ENCODE data around the gene COL6A3.

GRCh38 chr2:237359518-237359840 lies 54.5 kb downstream of the COL6A3 start:
- no peak for TF ChIP-seq ZNF274 (IDR thresholded peaks at IDR 0.05; ENCODE audit: low read depth, low read length)
- no peak for TF ChIP-seq YY1 (IDR thresholded peaks at IDR 0.05; ENCODE audit: insufficient read depth, insufficient read length)
